Subcutaneous adipose tissue (tissue), 4 donors: ENCODE results near the gene MOSMO. TPM values are rescaled to one million over a fixed set of nuclear protein-coding genes. Genes with fewer than 3 reads are reported as not detected.

Source experiments
- CTCF ChIP-seq: fragments of 450-650 bp; IDR thresholded peaks from one replicate; pipeline ENCODE4 v1.5.1; 2016; ENCODE audit warnings: low read depth, mild to moderate bottlenecking, control low read depth, antibody characterized with exemption, moderate library complexity
- total RNA-seq, 4 donors: library from RNA; depleted of rRNA; stranded (reverse); fragments of >200 nt; gene quantifications; one replicate each; pipeline ENCODE4 v1.1.0, GENCODE V29; 2016

Gene MOSMO
- total RNA-seq, 4 donors from 2014 or later, result 15.3 to 33.4 (median 23.8) TPM

GRCh38 chr16:22027633-22028032 lies 19.7 kb downstream of the MOSMO start:
- TF ChIP-seq CTCF, result no peak

- TF ChIP-seq CTCF, result no peak
These were observed 21.7 kb downstream of the MOSMO start for GRCh38 chr16:22029632-22030031.

- no peak for TF ChIP-seq CTCF
These were observed 22.3 kb downstream of the MOSMO start for GRCh38 chr16:22030087-22030812.

GRCh38 chr16:22031483-22032083 lies 23.7 kb downstream of the MOSMO start:
- TF ChIP-seq CTCF, result no peak

- no peak for TF ChIP-seq CTCF
These were observed 26.6 kb downstream of the MOSMO start for GRCh38 chr16:22034503-22034902.

- TF ChIP-seq CTCF, result no peak
These were observed 27.2 kb downstream of the MOSMO start for GRCh38 chr16:22035153-22035552.

- no peak for TF ChIP-seq CTCF
These were observed 43.1 kb downstream of the MOSMO start for GRCh38 chr16:22050963-22051362.
